DOHH2 (cell line): ENCODE results near the gene LITAF.

ENCODE experiments used
- CTCF ChIP-seq: fragments of 200-600 bp; sonication (generic); IDR thresholded peaks from one replicate; pipeline ENCODE4 v1.5.1; 2014; ENCODE audit warnings: antibody characterized with exemption, mild to moderate bottlenecking, low read depth, low read length; ENCODE audit not compliant: poor library complexity, severe bottlenecking
- EZH2phosphoT487 ChIP-seq: fragments of 200-600 bp; sonication (generic); IDR thresholded peaks from 2 replicates; pipeline ENCODE4 v1.6.1; 2017; ENCODE audit warnings: borderline replicate concordance, mild to moderate bottlenecking, antibody characterized with exemption, low read length, moderate library complexity, mixed read lengths

GRCh38 chr16:11520442-11520841 lies 66.3 kb downstream of the LITAF start:
- TF ChIP-seq CTCF, result no peak
- no peak for TF ChIP-seq EZH2phosphoT487
